T-helper 22 cell (primary cell): Measurements from ENCODE around the gene NUAK2.

Experiments used
- DNase-seq: peaks from one replicate; pipeline ENCODE4 v3.0.0-alpha.2; 2020; ENCODE audit warnings: low read depth

Gene NUAK2

DNA sequence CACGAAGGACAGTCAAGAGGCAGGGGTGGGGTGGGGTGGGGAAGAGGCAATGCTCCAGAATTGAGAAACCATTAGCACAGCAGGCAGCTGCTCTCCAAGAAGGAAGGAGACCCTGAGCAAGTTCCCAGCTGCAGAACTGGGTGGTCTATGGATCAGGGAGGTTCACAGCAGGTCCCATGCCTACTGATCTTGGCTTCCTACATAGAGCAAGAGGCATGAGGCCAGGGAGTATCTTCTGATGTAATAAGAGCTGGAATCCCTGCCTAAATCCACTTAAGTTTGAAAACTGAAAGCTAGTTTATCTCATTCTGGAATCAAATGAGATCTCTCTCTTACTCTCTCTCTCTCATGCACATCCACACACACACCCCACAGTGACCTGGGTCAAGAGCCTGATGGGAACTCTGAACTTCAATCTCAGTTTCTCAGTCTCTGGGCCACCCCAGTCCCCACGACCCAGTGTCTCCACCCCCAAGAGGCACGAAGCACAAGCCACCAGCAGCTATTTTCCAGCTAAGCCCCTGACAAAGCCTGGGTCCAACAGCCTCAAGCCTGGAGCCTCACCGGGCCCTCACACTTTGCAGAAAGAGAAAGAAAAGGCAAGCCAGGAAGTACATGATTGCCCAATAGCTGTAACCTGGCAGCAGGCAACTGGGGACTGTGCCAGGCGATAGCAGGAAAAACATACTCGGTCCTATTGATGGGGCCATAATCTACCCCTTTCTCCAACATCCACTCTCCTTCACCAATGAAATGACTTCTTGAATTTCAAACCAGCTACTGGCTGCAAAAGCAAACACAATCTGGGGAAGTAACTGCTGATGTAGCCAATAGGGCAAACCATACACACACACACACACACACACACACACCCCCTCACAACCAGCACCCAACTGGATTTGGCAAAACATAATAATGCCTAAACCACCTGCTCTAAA is 2.2 kb downstream of the NUAK2 start:
- no peak for DNase-seq

GRCh38 chr1:205318231-205318991 is 3.1 kb downstream of the NUAK2 start:
- DNase-seq = no peak

DNA sequence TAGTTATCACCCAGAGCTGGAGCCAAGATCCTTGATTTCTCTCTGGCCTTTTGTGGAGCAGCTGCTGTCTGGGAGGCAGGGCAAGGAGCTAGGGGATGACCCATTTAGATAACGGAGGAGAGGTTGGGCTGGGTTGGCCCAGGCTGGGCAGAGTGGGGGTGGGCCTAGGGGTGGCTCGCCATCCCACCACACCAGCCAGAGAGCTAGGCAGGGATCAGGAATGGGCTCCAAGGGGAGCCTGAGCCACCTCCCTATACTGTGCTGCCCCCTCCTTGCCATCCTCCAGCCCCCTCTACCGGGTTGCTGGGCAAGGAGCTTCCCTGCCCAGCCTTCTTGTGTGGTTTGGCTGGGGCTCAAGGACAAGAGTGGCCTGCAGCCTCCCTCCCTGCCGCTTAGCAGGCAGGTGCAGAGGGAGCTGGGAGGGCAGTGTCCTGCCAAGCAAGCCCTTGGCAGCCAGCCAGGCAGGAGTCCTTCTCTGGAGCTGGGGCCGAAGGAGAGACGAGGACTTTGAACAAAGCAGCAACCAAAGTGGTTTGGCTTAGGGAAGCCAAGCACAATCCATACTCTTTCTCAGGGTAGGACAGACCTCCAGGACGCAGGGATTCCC is 4.1 kb downstream of the NUAK2 start:
- no peak for DNase-seq

DNA sequence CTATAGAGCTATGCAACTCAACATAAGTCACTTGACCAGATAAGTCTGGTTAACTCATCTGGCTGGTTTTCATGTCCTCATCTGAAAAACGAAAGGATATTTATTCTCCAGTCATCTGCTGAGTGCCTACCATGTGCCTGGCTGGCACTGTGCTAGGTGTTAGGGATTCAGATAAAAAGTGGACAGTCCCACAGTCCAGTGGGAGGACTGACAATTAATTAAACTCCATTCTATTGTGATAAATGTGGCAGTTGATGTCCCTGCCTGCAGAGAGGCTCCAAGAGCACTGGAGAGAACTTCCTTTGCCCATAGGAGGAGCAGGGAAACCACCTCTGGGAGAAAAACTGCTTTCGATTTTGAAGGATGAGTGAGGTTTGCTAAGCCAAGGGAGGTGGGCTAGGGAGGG is 5.4 kb downstream of the NUAK2 start:
- DNase-seq = no peak

DNA sequence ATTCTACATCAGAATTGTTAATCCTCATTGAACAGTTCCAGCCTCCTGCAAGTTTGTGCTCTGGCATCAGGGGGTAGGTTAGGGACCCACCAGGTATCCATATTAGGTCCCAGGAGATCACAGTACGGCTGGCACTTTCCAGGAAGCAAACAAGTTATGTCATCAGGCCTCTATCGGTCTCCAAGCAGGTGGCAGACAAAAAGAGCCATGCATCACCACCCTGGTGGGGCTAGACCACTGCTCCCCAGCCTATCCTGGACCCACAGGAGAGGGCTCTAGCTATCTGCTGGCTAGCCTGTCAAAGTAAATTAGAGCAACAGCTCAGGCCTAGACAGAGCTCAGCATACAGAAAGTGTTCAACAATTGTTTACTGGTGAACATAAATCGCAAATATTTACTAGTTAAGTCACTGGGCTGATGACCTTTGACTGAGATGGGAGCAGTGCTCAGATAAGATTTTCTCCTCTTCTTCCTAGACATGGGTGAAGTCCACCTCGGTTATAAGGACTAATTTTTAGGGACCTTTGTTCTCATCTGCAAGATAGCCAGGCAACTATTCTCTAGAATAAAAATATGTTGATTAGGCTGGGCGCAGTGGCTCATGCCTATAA is 6.4 kb downstream of the NUAK2 start:
- no peak for DNase-seq

- DNase-seq = no peak
Observed at GRCh38 chr1:205313563-205314308, 7.8 kb downstream of the NUAK2 start.

DNA sequence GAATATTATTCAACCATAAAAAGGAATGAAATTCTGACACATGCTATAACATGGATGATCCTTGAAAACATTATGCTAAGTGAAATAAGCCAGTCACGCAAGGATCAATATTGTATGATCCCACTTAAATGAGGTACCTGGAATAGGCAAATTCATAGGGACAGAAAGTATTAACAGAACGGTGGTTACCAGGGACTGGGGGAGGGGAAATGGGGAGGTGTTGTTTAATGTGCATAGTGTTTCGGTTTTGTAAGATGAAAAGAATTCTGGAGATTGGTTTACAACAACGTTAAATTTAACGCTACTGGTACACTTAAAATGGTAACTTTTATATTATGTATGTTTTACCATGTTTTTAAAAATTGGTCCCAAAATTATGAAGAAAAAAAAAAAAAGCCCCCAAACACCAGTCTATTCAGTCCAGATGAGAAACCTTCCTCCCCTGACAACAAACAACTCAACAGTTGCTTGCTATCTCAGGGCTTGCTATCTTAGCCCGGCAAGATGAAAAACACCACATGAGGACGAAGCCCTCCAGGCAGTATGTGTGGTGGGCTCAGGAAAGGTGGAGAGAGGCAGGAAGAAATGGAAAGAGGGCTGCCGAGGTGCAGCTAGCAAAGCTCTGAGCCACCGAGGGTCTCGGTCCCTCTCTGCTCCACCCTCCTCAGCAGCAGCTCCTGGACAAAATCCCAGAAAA is 8.5 kb downstream of the NUAK2 start:
- no peak for DNase-seq

DNA sequence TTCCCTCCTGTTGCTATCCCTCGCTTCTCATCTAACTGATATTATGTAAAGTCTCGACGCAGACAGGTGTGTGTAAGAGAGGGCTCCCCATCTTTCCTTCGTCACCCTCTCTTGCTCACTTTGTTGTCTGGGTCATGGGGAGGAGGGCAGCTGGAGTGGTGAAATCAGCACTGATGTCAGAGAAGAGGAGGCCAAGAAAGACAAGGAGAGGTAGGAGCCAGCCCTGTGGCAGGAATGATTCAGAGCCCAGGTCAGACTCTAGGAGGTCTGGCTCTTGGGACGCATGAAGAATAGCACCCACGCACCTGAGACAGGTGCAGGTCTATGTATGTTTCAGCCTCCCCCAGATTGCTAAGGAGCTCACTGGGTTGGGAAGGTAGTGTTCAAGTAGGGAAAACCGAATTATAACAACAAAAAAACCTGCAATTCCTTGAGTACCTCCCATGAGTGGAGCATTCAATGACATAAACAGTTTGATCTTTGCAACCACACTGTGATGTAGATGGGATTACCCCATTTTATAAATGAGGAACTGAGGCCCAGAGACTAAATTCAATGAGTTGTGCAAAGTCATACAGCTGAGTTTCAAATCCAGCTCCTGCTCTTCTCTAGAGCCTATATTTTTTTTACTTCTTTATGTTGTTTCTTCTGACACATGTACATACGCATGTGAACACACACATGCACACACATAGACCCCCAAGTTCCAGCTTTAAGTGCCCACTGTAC is 10.4 kb downstream of the NUAK2 start:
- no peak for DNase-seq

- DNase-seq = no peak
Observed at GRCh38 chr1:205309741-205310140, 11.8 kb downstream of the NUAK2 start.

- DNase-seq = no peak
Observed at GRCh38 chr1:205306929-205307566, 14.5 kb downstream of the NUAK2 start.

GRCh38 chr1:205304695-205305070 is 16.9 kb downstream of the NUAK2 start:
- DNase-seq = no peak

DNA sequence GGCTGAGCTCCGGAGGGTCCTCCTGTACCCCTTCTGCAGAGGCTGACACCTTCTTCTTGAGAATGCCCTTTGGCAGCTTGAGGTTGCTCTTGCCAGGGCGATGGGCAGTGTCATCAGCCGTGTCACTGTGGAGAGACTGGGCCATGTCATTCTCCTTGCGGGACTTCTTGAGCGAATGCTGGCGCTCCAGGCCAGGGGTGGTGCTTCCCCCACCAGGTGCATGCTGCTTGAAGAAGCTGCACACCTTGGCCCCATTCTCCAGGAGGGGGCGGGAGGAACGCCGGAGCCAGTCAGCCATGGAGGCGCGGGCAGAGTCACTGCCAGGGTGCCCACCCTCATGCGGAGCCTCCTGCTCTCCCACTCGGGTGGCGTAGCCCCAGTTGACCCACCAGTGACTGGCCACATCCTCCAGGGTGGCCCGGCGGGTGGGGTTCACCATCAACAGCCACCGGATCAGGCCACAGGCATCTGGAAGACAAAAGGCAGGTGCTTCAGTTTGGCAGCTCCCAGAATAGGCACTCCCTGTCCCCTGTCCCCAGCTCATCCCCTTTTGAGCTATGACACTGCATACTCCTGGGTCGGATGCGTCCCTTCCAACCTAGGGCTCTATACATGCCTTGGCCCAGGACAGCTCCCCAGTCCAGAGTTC is 17.4 kb downstream of the NUAK2 start:
- no peak for DNase-seq

DNA sequence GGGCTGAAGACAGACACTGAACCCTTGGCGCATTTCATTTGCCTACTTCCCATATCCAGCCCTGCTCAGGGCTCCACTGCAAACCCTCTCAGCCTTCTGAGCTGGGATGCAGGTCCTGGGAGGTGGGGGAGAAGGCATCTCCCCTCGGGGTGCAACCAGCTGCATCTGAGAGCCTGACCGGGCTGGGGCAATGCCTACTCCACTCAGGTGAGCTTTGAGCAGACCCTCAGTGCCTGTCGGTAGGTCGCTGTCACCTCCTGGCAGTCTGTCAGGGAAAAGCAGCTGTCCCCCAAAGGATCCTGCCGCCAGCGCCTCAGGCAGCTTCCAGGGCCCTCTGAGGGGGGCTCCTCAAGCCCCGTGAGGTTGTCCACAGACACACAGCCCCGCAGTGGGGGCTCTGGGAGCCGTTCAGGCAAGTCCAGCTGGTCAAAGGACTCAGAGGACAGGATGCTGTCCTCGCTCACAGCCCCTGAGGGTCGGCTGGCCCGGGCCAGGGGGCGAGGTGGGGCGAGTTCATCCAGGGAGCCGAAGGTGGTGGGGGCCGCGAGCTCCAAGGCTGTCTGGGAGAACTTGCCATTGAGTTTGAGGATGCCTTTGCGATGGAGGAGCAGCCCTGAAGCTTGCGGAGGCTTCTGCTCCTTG is 18.2 kb downstream of the NUAK2 start:
- no peak for DNase-seq

- DNase-seq = no peak
Observed at GRCh38 chr1:205301842-205302588, 19.5 kb downstream of the NUAK2 start.

DNA sequence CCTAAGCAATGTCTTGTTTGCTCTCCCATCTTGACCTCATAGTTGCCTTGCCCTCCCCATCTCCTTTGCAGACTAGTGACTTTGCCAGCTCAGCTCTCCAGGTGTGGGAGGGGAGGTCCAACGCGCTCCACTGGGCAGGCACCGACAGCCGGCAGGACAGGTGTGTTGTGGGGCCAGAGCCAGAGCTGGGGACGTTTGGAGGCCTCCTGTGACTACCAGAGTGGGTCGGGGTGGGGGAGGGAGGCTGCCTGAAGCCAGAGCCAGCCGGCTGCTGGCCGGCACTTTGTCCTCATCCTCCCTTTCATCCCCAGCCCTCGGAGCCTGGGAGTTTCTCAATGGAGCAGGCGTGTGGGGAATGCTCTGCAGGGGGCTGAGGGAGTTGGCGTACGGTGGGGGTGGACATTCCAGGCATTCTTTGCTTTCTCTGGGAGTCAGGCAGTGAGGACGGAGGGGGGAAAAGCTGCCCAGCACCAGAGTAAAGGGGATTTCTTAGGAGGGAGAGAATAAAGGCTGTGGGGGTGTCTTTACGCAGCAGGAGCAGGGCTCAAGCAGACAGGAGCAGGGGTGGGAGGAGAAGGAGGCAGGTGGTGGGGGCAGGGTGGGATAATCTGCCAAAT is 20.2 kb downstream of the NUAK2 start:
- DNase-seq = no peak

DNA sequence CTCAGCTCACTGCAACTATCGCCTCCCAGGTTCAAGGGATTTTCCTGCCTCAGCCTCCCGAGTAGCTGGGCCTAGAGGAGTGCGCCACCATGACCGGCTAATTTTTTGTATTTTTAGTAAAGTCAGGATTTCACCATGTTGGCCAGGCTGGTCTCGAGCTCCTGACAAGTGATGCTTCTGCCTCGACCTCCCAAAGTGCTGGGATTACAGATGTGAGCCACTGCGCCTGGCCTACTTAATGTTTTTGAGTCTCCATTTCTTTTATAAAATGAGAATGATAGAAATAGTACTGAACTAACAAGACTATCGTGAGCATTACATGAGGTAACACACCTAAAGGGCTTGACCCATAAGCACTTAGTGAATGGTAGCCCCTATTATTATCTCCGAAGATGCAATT is 21.4 kb downstream of the NUAK2 start:
- DNase-seq = no peak

- DNase-seq = no peak
Observed at GRCh38 chr1:205298191-205298994, 23.2 kb downstream of the NUAK2 start.
